Measurements from ENCODE around the gene LMX1B.

Gene LMX1B

GRCh38 chr9:126682928-126683697, 69.4 kb downstream of the LMX1B start:
- no peak for DNase-seq

GRCh38 chr9:126683698-126684044, 69.9 kb downstream of the LMX1B start:
- DNase-seq, result no peak

- no peak for DNase-seq
Measured at GRCh38 chr9:126684345-126684744, 70.6 kb downstream of the LMX1B start.

- no peak for DNase-seq
Measured at GRCh38 chr9:126684965-126685465, 71.3 kb downstream of the LMX1B start.

GRCh38 chr9:126687930-126688461, 74.3 kb downstream of the LMX1B start:
- DNase-seq, result no peak

GRCh38 chr9:126688617-126689016, 74.9 kb downstream of the LMX1B start:
- no peak for DNase-seq

- no peak for DNase-seq
Measured at GRCh38 chr9:126689027-126689825, 75.5 kb downstream of the LMX1B start.

GRCh38 chr9:126690431-126691051, 76.8 kb downstream of the LMX1B start:
- no peak for DNase-seq

- DNase-seq, result no peak
Measured at GRCh38 chr9:126692041-126692758, 78.5 kb downstream of the LMX1B start.

- DNase-seq, result no peak
Measured at GRCh38 chr9:126692759-126693427, 79.2 kb downstream of the LMX1B start.

- DNase-seq, result no peak
Measured at GRCh38 chr9:126693428-126693944, 79.8 kb downstream of the LMX1B start.

- DNase-seq, result no peak
Measured at GRCh38 chr9:126694206-126695081, 80.7 kb downstream of the LMX1B start.

- DNase-seq, result no peak
Measured at GRCh38 chr9:126695186-126695585, 81.5 kb downstream of the LMX1B start.

GRCh38 chr9:126695701-126696400, 82.1 kb downstream of the LMX1B start:
- no peak for DNase-seq

- DNase-seq, result no peak
Measured at GRCh38 chr9:126696401-126697145, 82.8 kb downstream of the LMX1B start.

- DNase-seq, result no peak
Measured at GRCh38 chr9:126697330-126697729, 83.6 kb downstream of the LMX1B start.

GRCh38 chr9:126698251-126698650, 84.5 kb downstream of the LMX1B start:
- no peak for DNase-seq

- DNase-seq, result no peak
Measured at GRCh38 chr9:126698756-126699155, 85.0 kb downstream of the LMX1B start.

GRCh38 chr9:126699401-126699881, 85.7 kb downstream of the LMX1B start:
- no peak for DNase-seq

All from NCI-H446 (cell line).